Measurements from ENCODE around the gene POLR2L. TPM values are rescaled to one million over a fixed set of nuclear protein-coding genes. Genes with fewer than 3 reads are reported as not detected.

The POLR2L gene
- total RNA-seq: 256 and 373 TPM in 2 replicates

DNA sequence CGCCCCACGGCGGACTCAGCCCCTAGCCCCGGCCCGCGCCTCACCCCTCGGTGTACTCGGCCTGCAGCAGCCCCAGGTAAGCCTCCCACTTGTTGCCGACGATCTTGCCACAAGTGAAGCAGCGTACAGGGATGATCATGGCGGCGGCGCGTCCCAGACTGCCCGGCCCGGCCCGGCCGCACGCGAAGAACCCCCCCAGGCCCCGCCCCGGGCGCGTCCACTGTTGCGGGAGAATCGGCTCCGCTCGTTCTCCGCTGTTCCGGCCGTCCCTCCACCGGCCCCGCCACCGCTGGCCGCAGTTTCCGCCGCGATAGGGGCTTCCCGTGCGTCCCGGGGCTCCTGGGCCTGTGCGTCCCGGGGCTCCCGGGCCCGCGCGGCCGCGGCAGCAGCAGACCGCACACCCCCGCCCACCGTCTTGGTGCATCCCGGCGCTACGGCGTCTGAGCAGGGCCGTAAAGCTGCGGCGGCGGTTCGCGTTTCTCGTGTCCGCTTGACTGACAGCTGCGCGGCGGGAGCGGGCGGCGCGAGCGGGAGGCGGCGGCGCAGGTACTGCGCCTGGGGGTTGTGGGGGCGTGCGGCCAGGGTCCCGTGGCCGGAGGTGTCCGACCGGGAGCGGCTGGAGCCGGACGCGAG lies at the start of gene POLR2L, which contains the start of gene TSPAN4:
Gene POLR2L, minus strand, starts transcription at position 160 of the 633 bp plus-strand sequence. Its CDS starts 21 bp downstream, at position 139.
Gene TSPAN4, plus strand, starts transcription at position 483 of the 633 bp plus-strand sequence. CDS start 7,453 bp downstream, outside the sequence.

GRCh38 chr11:832529-833113 lies 9.7 kb downstream of the POLR2L start, which contains the start of gene CD151:
CD151 (plus strand) TSS chr11:832952; CDS start chr11:836070, 3,118 bp downstream.

GRCh38 chr11:827897-828192 lies 14.5 kb downstream of the POLR2L start, which contains the start of gene CRACR2B:
CRACR2B (plus strand) TSS chr11:827919; CDS start chr11:828608, 689 bp downstream.

GRCh38 chr11:818396-819128 lies 23.8 kb downstream of the POLR2L start, which contains the start of gene PNPLA2:
PNPLA2 (plus strand) TSS chr11:818914; CDS start chr11:819719, 805 bp downstream.

GRCh38 chr11:809287-810039 lies 32.9 kb downstream of the POLR2L start, which contains the start of gene RPLP2:
RPLP2 (plus strand) TSS chr11:809967; CDS start chr11:810235, 268 bp downstream.

DNA sequence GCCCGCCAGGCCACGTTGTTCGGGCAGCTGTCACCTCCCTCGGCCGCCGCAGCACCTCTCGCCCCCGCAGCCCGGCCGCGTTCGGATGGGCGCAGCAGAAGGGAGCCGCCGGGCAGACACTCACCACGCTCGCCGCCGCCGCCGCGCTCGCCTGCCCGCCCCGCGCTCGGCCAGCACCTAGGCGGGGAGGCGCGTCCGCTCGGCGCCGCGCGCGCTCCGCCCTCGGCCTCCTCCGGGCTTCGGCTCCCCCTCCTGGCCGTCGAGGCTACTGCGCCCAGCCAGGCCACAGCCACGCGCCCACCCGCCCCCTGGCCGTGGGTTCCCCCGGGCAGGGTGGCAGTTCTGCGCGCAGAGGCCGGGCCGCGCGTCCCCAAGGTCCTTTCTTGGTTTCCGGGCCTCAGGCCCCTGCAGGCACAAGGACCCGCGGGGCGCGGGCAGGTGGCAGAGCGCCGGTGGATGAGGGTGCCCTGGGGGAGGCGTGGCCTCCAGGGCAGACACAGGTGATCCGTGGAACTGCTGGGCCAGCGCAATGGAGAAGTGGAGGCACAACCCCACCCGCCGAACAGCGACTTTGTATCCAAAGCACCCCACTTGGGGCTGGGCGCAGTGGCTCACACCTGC lies 44.1 kb downstream of the POLR2L start, which contains the start of gene SLC25A22:
Gene SLC25A22, minus strand, starts transcription at position 189 of the 621 bp plus-strand sequence. CDS start 3,275 bp downstream, outside the sequence.

GRCh38 chr11:789943-790342 lies 52.4 kb downstream of the POLR2L start, which contains the start of gene CEND1:
CEND1 (minus strand) TSS chr11:790090; CDS start chr11:788576, 1,514 bp downstream.

Other genes starting within 250 kb of the POLR2L start
- gene IRF7, start 226.6 kb downstream of the POLR2L start, total RNA-seq: 24.3 and 35.4 TPM in 2 replicates
- under 0.01 and 3.9 TPM in 2 replicates for gene CDHR5, start 217.6 kb downstream of the POLR2L start, total RNA-seq
- 3.5 TPM in 1 of 2 replicates, not detected in the other for gene SCT, start 215.3 kb downstream of the POLR2L start, total RNA-seq
- gene DRD4, start 205.3 kb downstream of the POLR2L start, total RNA-seq: not detected in 2 replicates
- gene DEAF1, start 147.3 kb downstream of the POLR2L start, total RNA-seq: 52.5 and 78.3 TPM in 2 replicates
- gene TMEM80, start 146.7 kb downstream of the POLR2L start, total RNA-seq: 12.2 and 45.6 TPM in 2 replicates
- 104 and 173 TPM in 2 replicates for gene EPS8L2, start 136.3 kb downstream of the POLR2L start, total RNA-seq
- 179 and 256 TPM in 2 replicates for gene TALDO1, start 95.1 kb downstream of the POLR2L start, total RNA-seq
- 36.2 and 64.3 TPM in 2 replicates for gene GATD1, start 65.0 kb downstream of the POLR2L start, total RNA-seq
- gene CEND1, start 52.4 kb downstream of the POLR2L start, total RNA-seq: 0.38 TPM in 1 of 2 replicates, not detected in the other
- 16.7 and 25.6 TPM in 2 replicates for gene SLC25A22, start 44.2 kb downstream of the POLR2L start, total RNA-seq
- 17.7 and 21.0 TPM in 2 replicates for gene PIDD1, start 37.3 kb downstream of the POLR2L start, total RNA-seq
- gene RPLP2, start 32.6 kb downstream of the POLR2L start, total RNA-seq: 1,149 and 1,462 TPM in 2 replicates
- gene PNPLA2, start 23.6 kb downstream of the POLR2L start, total RNA-seq: 26.4 and 49.6 TPM in 2 replicates
- 5.7 and 20.4 TPM in 2 replicates for gene CRACR2B, start 14.6 kb downstream of the POLR2L start, total RNA-seq
- gene CD151, start 9.6 kb downstream of the POLR2L start, total RNA-seq: 919 and 948 TPM in 2 replicates
- 167 and 224 TPM in 2 replicates for gene TSPAN4, start 323 bp upstream of the POLR2L start, total RNA-seq
- 84.4 and 96.6 TPM in 2 replicates for gene CHID1, start 68.3 kb upstream of the POLR2L start, total RNA-seq
- gene AP2A2, start 83.3 kb upstream of the POLR2L start, total RNA-seq: 56.2 and 89.5 TPM in 2 replicates
- not detected in 2 replicates for gene MUC6, start 194.2 kb upstream of the POLR2L start, total RNA-seq
- gene MUC2, start 232.3 kb upstream of the POLR2L start, total RNA-seq: not detected in 2 replicates

Data from mesangial cell (primary cell).